ENCODE results near the gene CAST. TPM values are rescaled to one million over a fixed set of nuclear protein-coding genes. Genes with fewer than 3 reads are reported as not detected.
"Not testable (repeated sequence)": the region's sequence is repeated elsewhere in the genome, so short reads cannot be mapped to it uniquely, and the experiment has no call there.

The CAST gene
- total RNA-seq, 3 donors from 2014 or later: 221 to 400 (median 287) TPM

DNA sequence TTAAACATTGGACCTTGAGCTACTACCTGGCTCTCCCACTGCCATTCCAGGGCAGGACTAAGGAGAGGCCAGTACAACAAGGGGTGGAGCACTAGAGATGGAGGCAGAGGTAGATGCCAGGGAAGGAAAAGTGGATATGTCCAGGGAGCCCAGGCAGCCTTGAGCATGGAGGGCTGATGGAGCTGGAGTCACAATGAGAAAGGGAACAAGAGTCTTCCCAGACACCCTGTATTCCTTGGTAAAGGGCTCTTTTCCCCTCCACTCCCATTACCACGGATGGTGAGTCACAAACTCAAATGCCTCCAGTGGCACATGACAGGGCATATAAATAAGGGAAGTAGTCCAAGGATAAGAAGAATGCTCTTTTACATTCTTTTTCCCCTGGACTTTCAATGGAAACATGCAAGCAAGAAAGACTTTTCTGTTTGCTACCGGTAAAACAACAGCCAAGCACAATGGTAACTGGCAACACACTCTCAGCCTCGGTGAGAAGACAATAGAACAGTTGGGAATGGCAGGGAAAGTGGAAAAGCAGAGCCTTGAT is 128.9 kb downstream of the CAST start:
- Histone ChIP-seq H3K27ac (peak overlapping the region; percentile 7 to 9), H3K4me3 (no peak overlapping the region), H3K9me3 (no peaks in the 10 kb centered on the region), H3K27me3 (no peaks in the 10 kb centered on the region), H3K4me1 (no peaks in the 10 kb centered on the region), H3K36me3 (no peaks in the 10 kb centered on the region)
- intact Hi-C loops (cut with DNase I; ENCODE audit: low total_unique reads): no loop called here
- TF ChIP-seq, protein P1, sequence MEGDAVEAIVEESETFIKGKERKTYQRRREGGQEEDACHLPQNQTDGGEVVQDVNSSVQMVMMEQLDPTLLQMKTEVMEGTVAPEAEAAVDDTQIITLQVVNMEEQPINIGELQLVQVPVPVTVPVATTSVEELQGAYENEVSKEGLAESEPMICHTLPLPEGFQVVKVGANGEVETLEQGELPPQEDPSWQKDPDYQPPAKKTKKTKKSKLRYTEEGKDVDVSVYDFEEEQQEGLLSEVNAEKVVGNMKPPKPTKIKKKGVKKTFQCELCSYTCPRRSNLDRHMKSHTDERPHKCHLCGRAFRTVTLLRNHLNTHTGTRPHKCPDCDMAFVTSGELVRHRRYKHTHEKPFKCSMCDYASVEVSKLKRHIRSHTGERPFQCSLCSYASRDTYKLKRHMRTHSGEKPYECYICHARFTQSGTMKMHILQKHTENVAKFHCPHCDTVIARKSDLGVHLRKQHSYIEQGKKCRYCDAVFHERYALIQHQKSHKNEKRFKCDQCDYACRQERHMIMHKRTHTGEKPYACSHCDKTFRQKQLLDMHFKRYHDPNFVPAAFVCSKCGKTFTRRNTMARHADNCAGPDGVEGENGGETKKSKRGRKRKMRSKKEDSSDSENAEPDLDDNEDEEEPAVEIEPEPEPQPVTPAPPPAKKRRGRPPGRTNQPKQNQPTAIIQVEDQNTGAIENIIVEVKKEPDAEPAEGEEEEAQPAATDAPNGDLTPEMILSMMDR (IDR thresholded peaks at IDR 0.05): no peak
- no peak for TF ChIP-seq POLR2AphosphoS5 (IDR thresholded peaks at IDR 0.05)
- no peak for TF ChIP-seq POLR2A (IDR thresholded peaks at IDR 0.05)
- no peak for DNase-seq (ENCODE audit: low spot score in 2 of 2)

DNA sequence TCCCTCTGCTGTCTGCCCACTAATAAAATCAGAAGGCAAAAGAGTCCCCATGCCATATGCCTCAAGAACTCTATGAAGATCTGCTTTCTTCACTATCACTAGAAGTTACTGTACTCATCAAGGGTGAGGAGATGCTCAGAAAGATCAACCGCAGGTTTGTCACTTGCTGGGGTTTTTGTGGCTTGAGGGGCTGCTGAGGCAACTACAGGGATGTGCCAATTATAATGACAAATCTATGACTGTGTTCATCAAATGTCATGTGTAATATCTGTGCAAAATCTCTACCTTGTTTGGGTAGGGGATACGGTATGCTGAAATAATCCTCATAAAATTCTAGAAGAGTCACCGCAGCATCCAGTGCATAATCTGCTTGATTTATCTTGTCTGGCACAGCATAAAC is 132.6 kb downstream of the CAST start:
- no peak for DNase-seq (ENCODE audit: low spot score in 2 of 2)
- no peak overlapping the region for H3K27ac ChIP-seq
- intact Hi-C loops (cut with DNase I; ENCODE audit: low total_unique reads): no loop called here
- H3K27me3 ChIP-seq: no peaks in the 10 kb centered on the region
- H3K4me3 ChIP-seq: no peak overlapping the region
- no peaks in the 10 kb centered on the region for H3K36me3 ChIP-seq
- H3K9me3 ChIP-seq: no peaks in the 10 kb centered on the region
- H3K4me1 ChIP-seq: no peaks in the 10 kb centered on the region
- no peak for TF ChIP-seq POLR2AphosphoS5 (IDR thresholded peaks at IDR 0.05)
- TF ChIP-seq, protein P1 (IDR thresholded peaks at IDR 0.05): no peak
- TF ChIP-seq POLR2A (IDR thresholded peaks at IDR 0.05): no peak

DNA sequence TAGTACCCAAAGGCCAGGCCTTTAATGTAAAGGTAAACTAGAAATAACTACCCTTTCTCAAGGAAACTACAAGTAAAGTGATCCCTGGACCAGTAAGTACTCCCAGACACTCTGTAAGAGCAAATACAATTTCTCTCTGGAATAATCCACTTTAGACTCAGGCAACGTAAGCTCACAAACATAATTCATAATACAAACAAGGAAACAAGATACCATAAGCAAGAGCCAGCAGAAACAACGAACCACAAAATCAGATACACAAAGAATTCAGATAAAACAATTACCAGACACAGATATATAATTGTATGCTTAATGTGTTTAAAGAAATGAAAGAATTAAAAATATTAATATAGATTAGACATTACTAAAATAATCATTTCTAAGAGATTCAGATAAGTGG is 133.4 kb downstream of the CAST start:
- intact Hi-C loops (cut with DNase I; ENCODE audit: low total_unique reads): no loop called here
- no peaks in the 10 kb centered on the region for H3K36me3 ChIP-seq
- no peak for DNase-seq (ENCODE audit: low spot score in 2 of 2)
- H3K27ac ChIP-seq: no peak overlapping the region
- H3K4me1 ChIP-seq: no peaks in the 10 kb centered on the region
- TF ChIP-seq, protein P1 (IDR thresholded peaks at IDR 0.05): no peak
- TF ChIP-seq POLR2AphosphoS5 (IDR thresholded peaks at IDR 0.05) (no peak), POLR2A (IDR thresholded peaks at IDR 0.05) (no peak)
- no peaks in the 10 kb centered on the region for H3K27me3 ChIP-seq
- H3K4me3 ChIP-seq: no peak overlapping the region
- H3K9me3 ChIP-seq: no peaks in the 10 kb centered on the region

DNA sequence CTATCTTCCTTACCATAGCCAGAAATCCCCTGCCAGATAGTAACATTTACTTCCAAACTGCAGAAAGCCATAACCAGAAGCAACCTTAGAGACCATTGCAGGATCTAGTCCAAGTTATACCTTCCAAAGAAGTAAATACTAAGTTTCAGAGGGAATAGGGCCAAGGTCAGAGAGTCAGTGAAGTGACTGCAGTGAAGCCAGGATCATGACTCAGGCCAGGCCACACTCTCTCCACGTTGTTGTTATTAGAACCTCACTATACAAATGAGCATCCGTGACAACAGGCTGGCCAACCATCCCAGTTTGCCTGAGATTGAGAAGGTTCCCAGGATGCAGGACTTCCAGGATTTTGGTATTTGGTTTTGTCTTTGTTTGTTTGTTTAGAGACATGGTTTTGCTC is 134.3 kb downstream of the CAST start:
- no peak overlapping the region for H3K27ac ChIP-seq
- no peaks in the 10 kb centered on the region for H3K36me3 ChIP-seq
- no peaks in the 10 kb centered on the region for H3K27me3 ChIP-seq
- no peak for TF ChIP-seq POLR2AphosphoS5 (IDR thresholded peaks at IDR 0.05)
- TF ChIP-seq POLR2A (IDR thresholded peaks at IDR 0.05): no peak
- TF ChIP-seq, protein P1 (IDR thresholded peaks at IDR 0.05): no peak
- no peaks in the 10 kb centered on the region for H3K4me1 ChIP-seq
- no peak for DNase-seq (ENCODE audit: low spot score in 2 of 2)
- H3K9me3 ChIP-seq: no peaks in the 10 kb centered on the region
- no peak overlapping the region for H3K4me3 ChIP-seq
- intact Hi-C loops (cut with DNase I; ENCODE audit: low total_unique reads): no loop called here

DNA sequence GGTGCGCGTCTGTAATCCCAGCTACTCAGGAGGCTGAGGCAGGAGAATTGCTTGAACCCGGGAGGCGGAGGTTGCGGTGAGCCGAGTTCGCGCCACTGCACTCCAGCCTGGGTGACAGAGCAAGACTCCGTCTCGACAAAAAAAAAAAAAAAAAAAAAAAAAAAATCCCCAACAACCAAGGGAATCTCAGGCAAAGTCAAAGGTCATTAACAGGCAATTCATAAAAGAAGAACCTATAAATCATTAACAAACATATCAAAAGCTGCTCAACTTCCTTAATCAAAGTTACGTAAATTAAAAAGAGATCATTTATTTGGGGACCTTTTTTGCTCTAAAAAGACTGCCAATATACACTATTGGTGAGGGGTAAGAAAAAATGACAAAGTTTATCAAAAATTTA is 139.5 kb downstream of the CAST start:
- intact Hi-C loops (cut with DNase I; ENCODE audit: low total_unique reads); H3K4me1 ChIP-seq; H3K36me3 ChIP-seq; H3K4me3 ChIP-seq; DNase-seq (ENCODE audit: low spot score in 2 of 2); H3K9me3 ChIP-seq; H3K27me3 ChIP-seq; H3K27ac ChIP-seq: not testable (repeated sequence)
